ENCODE measurements around the gene CCDC71L. TPM values are rescaled to one million over a fixed set of nuclear protein-coding genes. Genes with fewer than 3 reads are reported as not detected.

Gene CCDC71L
- total RNA-seq, 4 donors from 2014 or later: 4.4 to 7.0 (median 5.7) TPM

- Histone ChIP-seq H3K4me1 (peaks cover 8 to 12% of the 10 kb centered on the region in 2 donors), H3K27ac (no peak overlapping the region), H3K27me3 (no peaks in the 10 kb centered on the region), H3K36me3 (no peaks in the 10 kb centered on the region), H3K9me3 (no peaks in the 10 kb centered on the region), H3K4me3 (peak overlapping the region in 2 of 4 donors; percentile 77 to 89)
- DNase-seq (no peak), ATAC-seq (no peak)
- in situ Hi-C loops (cut with MboI; ENCODE audit: low sequenced_read_pairs in 4 of 4) (loop anchor here in 2 of 4 donors (10.0 to 25.0 kb wide), 4 partner anchors 76 to 504 kb away; partner anchors contain the start of gene HBP1 (in 1 of the 2)), intact Hi-C loops (cut with DNase I; ENCODE audit: low total_unique reads) (loop anchor here (10.0 kb wide), 1 partner anchor 1684 kb away; no protein-coding TSS in a partner anchor)
- TF ChIP-seq CTCF (IDR thresholded peaks at IDR 0.05 in 4 of 5, conservative IDR thresholded peaks at IDR 0.05 in 1 of 5): no peak
- no peak for TF ChIP-seq POLR2A (IDR thresholded peaks at IDR 0.05)
Observed at GRCh38 chr7:106658316-106659165, 2.4 kb downstream of the CCDC71L start.

DNA sequence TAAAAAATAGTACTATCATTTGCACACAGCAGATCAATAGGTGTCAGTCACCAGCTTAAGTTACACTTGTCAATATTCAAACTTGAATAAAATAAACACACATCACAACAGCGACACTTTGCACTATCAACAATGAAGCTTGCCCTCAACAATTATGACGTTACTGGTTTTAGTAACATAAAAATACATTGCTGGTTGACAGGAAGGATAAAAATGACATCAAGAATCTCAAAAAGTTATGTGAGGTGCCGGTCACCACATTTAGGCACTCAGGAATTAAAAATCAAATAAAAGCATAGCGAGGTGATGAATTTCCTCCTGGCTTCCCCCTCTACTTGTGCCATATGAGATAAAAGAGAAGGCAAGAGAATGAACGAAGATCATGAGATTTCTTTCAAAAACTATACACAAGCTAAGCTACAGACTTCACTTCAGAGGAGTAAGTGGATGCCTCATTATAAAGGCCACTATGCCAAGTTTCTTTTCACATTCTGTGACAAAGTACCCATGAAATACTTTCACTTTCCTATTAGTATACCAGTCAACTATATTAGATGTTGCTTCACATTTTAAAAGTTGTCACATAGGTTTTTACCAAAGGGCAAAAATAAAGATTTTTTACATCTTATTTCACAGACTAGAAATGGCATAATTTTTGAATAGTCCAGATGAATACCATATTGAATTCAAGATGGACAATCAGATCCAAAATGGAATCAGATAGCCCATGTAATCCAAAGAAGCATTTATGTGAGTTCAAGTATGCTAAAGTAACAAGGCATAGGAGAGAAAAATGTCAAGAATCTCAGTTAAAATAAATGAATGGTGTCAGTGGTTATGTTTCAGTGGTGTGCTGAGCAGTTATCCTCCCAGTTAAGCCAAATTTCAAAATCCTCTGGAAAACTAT is 3.6 kb downstream of the CCDC71L start:
- no peak overlapping the region for H3K4me3 ChIP-seq
- H3K27me3 ChIP-seq: no peaks in the 10 kb centered on the region
- TF ChIP-seq CTCF (IDR thresholded peaks at IDR 0.05 in 4 of 5, conservative IDR thresholded peaks at IDR 0.05 in 1 of 5) (no peak), POLR2A (IDR thresholded peaks at IDR 0.05) (no peak)
- H3K36me3 ChIP-seq: no peaks in the 10 kb centered on the region
- H3K27ac ChIP-seq: no peak overlapping the region
- H3K4me1 ChIP-seq: peaks cover 8 to 12% of the 10 kb centered on the region in 2 donors
- DNase-seq (no peak), ATAC-seq (no peak)
- in situ Hi-C loops (cut with MboI; ENCODE audit: low sequenced_read_pairs in 4 of 4): loop anchor here in 2 of 4 donors (10.0 to 25.0 kb wide), 4 partner anchors 77 to 505 kb away; partner anchors contain the start of gene HBP1 (in 1 of the 2)
- H3K9me3 ChIP-seq: no peaks in the 10 kb centered on the region
- intact Hi-C loops (cut with DNase I; ENCODE audit: low total_unique reads): loop anchor here (10.0 kb wide), 1 partner anchor 1683 kb away; no protein-coding TSS in a partner anchor

DNA sequence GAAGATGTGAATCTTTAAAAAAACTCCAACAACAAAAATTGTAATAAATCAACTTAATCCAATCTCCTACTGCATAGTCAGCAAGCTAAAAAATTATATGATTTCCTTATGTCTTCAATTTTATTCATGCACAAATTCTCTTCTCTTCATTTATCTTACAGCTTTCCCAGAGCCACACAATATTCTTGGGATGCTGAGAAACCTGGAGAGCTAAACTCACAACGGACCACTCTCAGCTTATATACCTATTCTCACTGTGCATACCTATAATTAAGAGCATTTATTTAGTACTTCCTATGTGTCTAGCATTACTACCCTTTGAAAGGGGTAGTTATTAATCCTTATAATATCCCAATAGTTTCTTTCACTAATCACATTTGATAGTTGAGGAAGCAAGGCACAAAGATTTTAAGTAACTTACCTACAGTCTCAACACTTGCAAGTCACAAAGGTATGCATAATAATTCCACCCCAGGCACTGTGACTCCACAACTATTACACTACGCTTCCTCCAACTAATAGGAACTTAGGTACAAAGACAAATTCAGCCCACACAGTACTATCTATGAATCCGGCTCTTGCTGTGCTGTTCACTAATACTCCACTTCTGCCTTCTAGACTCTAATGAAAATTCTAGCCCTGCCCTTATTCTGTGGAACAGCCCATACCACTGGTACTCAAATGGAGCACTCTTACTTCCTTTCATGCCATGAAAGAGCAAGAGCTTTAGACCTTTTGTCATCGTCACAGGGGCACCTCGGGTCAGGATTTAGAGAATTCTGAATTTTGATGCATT is 5.1 kb downstream of the CCDC71L start:
- intact Hi-C loops (cut with DNase I; ENCODE audit: low total_unique reads): loop anchor here (10.0 kb wide), 1 partner anchor 1681 kb away; no protein-coding TSS in a partner anchor
- Histone ChIP-seq H3K27me3 (no peaks in the 10 kb centered on the region), H3K4me3 (no peak overlapping the region), H3K9me3 (no peaks in the 10 kb centered on the region), H3K27ac (no peak overlapping the region), H3K4me1 (peaks cover 8 to 12% of the 10 kb centered on the region in 2 donors), H3K36me3 (no peaks in the 10 kb centered on the region)
- DNase-seq (no peak), ATAC-seq (no peak)
- TF ChIP-seq POLR2A (IDR thresholded peaks at IDR 0.05) (no peak), CTCF (IDR thresholded peaks at IDR 0.05 in 4 of 5, conservative IDR thresholded peaks at IDR 0.05 in 1 of 5) (no peak)
- in situ Hi-C loops (cut with MboI; ENCODE audit: low sequenced_read_pairs in 4 of 4): loop anchor here in 2 of 4 donors (10.0 to 25.0 kb wide), 4 partner anchors 79 to 506 kb away; partner anchors contain the start of gene HBP1 (in 1 of the 2)

GRCh38 chr7:106653488-106653887 is 7.5 kb downstream of the CCDC71L start:
- TF ChIP-seq POLR2A (IDR thresholded peaks at IDR 0.05): no peak
- no peak for TF ChIP-seq CTCF (IDR thresholded peaks at IDR 0.05 in 4 of 5, conservative IDR thresholded peaks at IDR 0.05 in 1 of 5)
- ATAC-seq (no peak), DNase-seq (no peak)
- H3K9me3 ChIP-seq: no peaks in the 10 kb centered on the region
- peaks cover 0 to 1% of the 10 kb centered on the region in 2 donors for H3K4me1 ChIP-seq
- in situ Hi-C loops (cut with MboI; ENCODE audit: low sequenced_read_pairs in 4 of 4) (loop anchor here in 2 of 4 donors (10.0 to 25.0 kb wide), 4 partner anchors 81 to 509 kb away; partner anchors contain the start of gene HBP1 (in 1 of the 2)), intact Hi-C loops (cut with DNase I; ENCODE audit: low total_unique reads) (loop anchor here (10.0 kb wide), 1 partner anchor 1679 kb away; no protein-coding TSS in a partner anchor)
- no peaks in the 10 kb centered on the region for H3K27me3 ChIP-seq
- H3K4me3 ChIP-seq: no peak overlapping the region
- no peak overlapping the region for H3K27ac ChIP-seq
- H3K36me3 ChIP-seq: no peaks in the 10 kb centered on the region
